ENCODE data around the gene TRPC6.

DNA sequence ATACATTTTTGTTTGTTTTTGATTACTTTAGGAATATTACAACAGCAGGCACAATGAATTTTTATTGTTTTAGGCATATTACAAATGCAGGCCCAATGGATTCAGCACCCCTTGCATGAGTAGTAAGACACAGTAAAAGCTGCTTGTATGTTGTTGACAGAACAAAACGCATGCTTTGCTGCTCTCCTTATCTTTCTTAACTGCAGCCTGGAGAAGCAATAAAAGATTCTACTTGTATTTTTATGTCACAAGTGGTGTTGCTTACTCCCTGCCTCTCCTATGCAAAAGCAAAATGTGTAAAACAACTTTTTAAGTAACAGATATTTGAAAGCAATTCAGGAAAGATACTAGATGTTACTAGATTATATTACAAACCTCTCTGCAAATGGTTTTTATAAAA is 73.9 kb downstream of the TRPC6 start:
- TF ChIP-seq, protein P1, sequence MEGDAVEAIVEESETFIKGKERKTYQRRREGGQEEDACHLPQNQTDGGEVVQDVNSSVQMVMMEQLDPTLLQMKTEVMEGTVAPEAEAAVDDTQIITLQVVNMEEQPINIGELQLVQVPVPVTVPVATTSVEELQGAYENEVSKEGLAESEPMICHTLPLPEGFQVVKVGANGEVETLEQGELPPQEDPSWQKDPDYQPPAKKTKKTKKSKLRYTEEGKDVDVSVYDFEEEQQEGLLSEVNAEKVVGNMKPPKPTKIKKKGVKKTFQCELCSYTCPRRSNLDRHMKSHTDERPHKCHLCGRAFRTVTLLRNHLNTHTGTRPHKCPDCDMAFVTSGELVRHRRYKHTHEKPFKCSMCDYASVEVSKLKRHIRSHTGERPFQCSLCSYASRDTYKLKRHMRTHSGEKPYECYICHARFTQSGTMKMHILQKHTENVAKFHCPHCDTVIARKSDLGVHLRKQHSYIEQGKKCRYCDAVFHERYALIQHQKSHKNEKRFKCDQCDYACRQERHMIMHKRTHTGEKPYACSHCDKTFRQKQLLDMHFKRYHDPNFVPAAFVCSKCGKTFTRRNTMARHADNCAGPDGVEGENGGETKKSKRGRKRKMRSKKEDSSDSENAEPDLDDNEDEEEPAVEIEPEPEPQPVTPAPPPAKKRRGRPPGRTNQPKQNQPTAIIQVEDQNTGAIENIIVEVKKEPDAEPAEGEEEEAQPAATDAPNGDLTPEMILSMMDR (IDR thresholded peaks at IDR 0.05; ENCODE audit: low read depth, low read length, poor library complexity, severe bottlenecking), result no peak
- TF ChIP-seq EZH2phosphoT487 (IDR thresholded peaks at IDR 0.05; ENCODE audit: borderline replicate concordance, low read length), result no peak
